H1 (cell line): ENCODE measurements around the gene DOCK1. TPM values are rescaled to one million over a fixed set of nuclear protein-coding genes. Genes with fewer than 3 reads are reported as not detected.

Experiments used
- CTCF ChIA-PET: fragments of 300-600 bp; sonication (Branson Sonifier 250); formaldehyde crosslinking; loops from one replicate; lab custom pipeline; 2021; ENCODE audit not compliant: partially characterized antibody; lab: Charles Lee
- POLR2A ChIA-PET: fragments of 300-600 bp; sonication (Branson Sonifier 250); formaldehyde crosslinking; loops from one replicate; lab custom pipeline; 2021; ENCODE audit warnings: inconsistent platforms; ENCODE audit not compliant: partially characterized antibody; lab: Charles Lee
- DNase-seq, 2 experiments: peaks; one replicate each; pipeline versions ENCODE4 v3.0.0 to v3.0.0-alpha.2; 2010 to 2022; ENCODE audit warnings: low spot score in 2 of 2, low read depth in 1 of 2, mixed read lengths in 1 of 2
- FAIRE-seq: peaks from 2 replicates; lab custom pipeline; 2011; peaks lifted over from hg19 to GRCh38; lab: Jason Lieb, UNC
- H2AFZ ChIP-seq: 2 replicates; pipeline ENCODE4 v1.8.1; 2012; ENCODE audit warnings: low read length, inconsistent platforms
- H2AK5ac ChIP-seq: 2 replicates; pipeline ENCODE4 v1.6.1; 2013; ENCODE audit warnings: low read depth, low read length
- H2BK120ac ChIP-seq: replicated peaks from 2 replicates; pipeline ENCODE3; 2013; ENCODE audit warnings: low read depth, low read length, inconsistent platforms
- H2BK12ac ChIP-seq: 2 replicates; pipeline ENCODE4 v1.6.1; 2013; ENCODE audit warnings: low read depth, low read length
- H2BK15ac ChIP-seq: 2 replicates; pipeline ENCODE4 v1.6.1; 2013; ENCODE audit warnings: low read length
- H2BK20ac ChIP-seq: 2 replicates; pipeline ENCODE4 v1.6.1; 2013; ENCODE audit warnings: low read length
- H2BK5ac ChIP-seq: 2 replicates; pipeline ENCODE4 v1.6.1; 2013; ENCODE audit warnings: low read depth, low read length
- H3K14ac ChIP-seq: 2 replicates; pipeline ENCODE4 v1.6.1; 2013; ENCODE audit warnings: inconsistent platforms; ENCODE audit not compliant: insufficient read length
- H3K18ac ChIP-seq: 2 replicates; pipeline ENCODE4 v1.6.1; 2013; ENCODE audit warnings: low read length; ENCODE audit errors: extremely low read depth
- H3K23ac ChIP-seq: 2 replicates; pipeline ENCODE4 v1.6.1; 2013; ENCODE audit warnings: inconsistent platforms; ENCODE audit not compliant: insufficient read length
- H3K23me2 ChIP-seq: 2 replicates; pipeline ENCODE4 v1.6.1; 2013; ENCODE audit warnings: low read depth, low read length
- H3K27ac ChIP-seq: 2 replicates; pipeline ENCODE4 v1.6.1; 2011; ENCODE audit warnings: low read depth, low read length, inconsistent platforms
- H3K27me3 ChIP-seq, 4 experiments: replicated peaks in 1 of 4; 1 replicate in 1 of 4; 2 replicates in 3 of 4; pipeline versions ENCODE4 v1.6.1 to v1.8.1; 2011 to 2013; ENCODE audit warnings: low read length in 3 of 4, mild to moderate bottlenecking in 3 of 4, inconsistent platforms in 2 of 4, mixed read lengths in 2 of 4, moderate library complexity in 1 of 4; ENCODE audit not compliant: control insufficient read depth in 3 of 4, insufficient read depth in 3 of 4; ENCODE audit errors: extremely low read depth in 1 of 4
- H3K36me3 ChIP-seq, 4 experiments: 2 replicates each; pipeline versions ENCODE4 v1.6.1 to v1.8.1; 2011 to 2013; ENCODE audit warnings: mild to moderate bottlenecking in 4 of 4, low read length in 3 of 4, moderate library complexity in 2 of 4, control low read depth in 1 of 4, inconsistent platforms in 1 of 4; ENCODE audit not compliant: insufficient read depth in 4 of 4, control insufficient read depth in 2 of 4
- H3K4ac ChIP-seq: replicated peaks from 2 replicates; pipeline ENCODE3; 2013; ENCODE audit warnings: low read length, low read depth, mixed read lengths, inconsistent platforms; ENCODE audit not compliant: insufficient read length
- H3K4me1 ChIP-seq, 4 experiments: replicated peaks in 1 of 4; 1 replicate in 1 of 4; 2 replicates in 3 of 4; pipeline versions ENCODE4 v1.6.1 to v1.8.1; 2011 to 2013; ENCODE audit warnings: low read length in 3 of 4, inconsistent platforms in 2 of 4, mixed read lengths in 1 of 4; ENCODE audit not compliant: insufficient read depth in 4 of 4, control insufficient read depth in 3 of 4
- H3K4me2 ChIP-seq, 2 experiments: 2 replicates each; pipeline versions ENCODE4 v1.6.1 to v1.8.1; 2011 to 2013; ENCODE audit warnings: low read depth in 2 of 2, low read length in 2 of 2, control low read depth in 1 of 2, inconsistent platforms in 1 of 2, mild to moderate bottlenecking in 1 of 2; ENCODE audit not compliant: insufficient read depth in 1 of 2
- H3K4me3 ChIP-seq, 4 experiments: fragments of 200-600, 300-600 bp in 1 of 4; sonication (generic), shearing (Covaris generic), sonication (Bioruptor Twin) in 1 of 4; 2 replicates each; pipeline versions ENCODE4 v1.5.1 to v1.8.1; 2011 to 2016; ENCODE audit warnings: low read length in 4 of 4, low read depth in 3 of 4, control low read depth in 2 of 4, inconsistent platforms in 2 of 4, mild to moderate bottlenecking in 2 of 4, mixed read lengths in 1 of 4, moderate library complexity in 1 of 4; ENCODE audit not compliant: insufficient read depth in 2 of 4; ENCODE audit errors: extremely low read depth in 1 of 4
- H3K56ac ChIP-seq: replicated peaks from 2 replicates; pipeline ENCODE3; 2013; ENCODE audit warnings: low read depth, mild to moderate bottlenecking, mixed read lengths, low read length, inconsistent platforms; ENCODE audit not compliant: insufficient read length
- H3K79me1 ChIP-seq: 2 replicates; pipeline ENCODE4 v1.6.1; 2013; ENCODE audit warnings: low read depth, low read length, control low read depth
- H3K79me2 ChIP-seq, 2 experiments: 2 replicates each; pipeline versions ENCODE4 v1.6.1 to v1.8.1; 2012 to 2013; ENCODE audit warnings: low read length in 2 of 2, mild to moderate bottlenecking in 2 of 2, inconsistent platforms in 1 of 2; ENCODE audit not compliant: insufficient read depth in 2 of 2, control insufficient read depth in 1 of 2
- H3K9ac ChIP-seq, 4 experiments: replicated peaks in 1 of 4; 1 replicate in 1 of 4; 2 replicates in 3 of 4; pipeline versions ENCODE4 v1.6.1 to v1.8.1; 2011 to 2013; ENCODE audit warnings: low read depth in 3 of 4, low read length in 3 of 4, control low read depth in 2 of 4, mild to moderate bottlenecking in 2 of 4, moderate library complexity in 2 of 4, inconsistent platforms in 1 of 4; ENCODE audit errors: extremely low read depth in 1 of 4
- H3K9me3 ChIP-seq, 2 experiments: 2 replicates each; pipeline versions ENCODE4 v1.6.1 to v1.8.1; 2012 to 2013; ENCODE audit warnings: mild to moderate bottlenecking in 2 of 2, moderate library complexity in 2 of 2, control low read depth in 1 of 2, inconsistent platforms in 1 of 2, low read depth in 1 of 2, low read length in 1 of 2, mixed read lengths in 1 of 2; ENCODE audit not compliant: insufficient read depth in 2 of 2
- H4K20me1 ChIP-seq, 2 experiments: replicated peaks in 1 of 2; 2 replicates each; pipeline versions ENCODE3 to v1.8.1; 2011 to 2013; ENCODE audit warnings: inconsistent platforms in 2 of 2, low read length in 2 of 2, mild to moderate bottlenecking in 1 of 2; ENCODE audit not compliant: insufficient read depth in 2 of 2, control insufficient read depth in 1 of 2
- H4K5ac ChIP-seq: 2 replicates; pipeline ENCODE4 v1.6.1; 2013; ENCODE audit warnings: low read length, low read depth, mixed read lengths, inconsistent platforms; ENCODE audit not compliant: insufficient read length
- H4K8ac ChIP-seq: 2 replicates; pipeline ENCODE4 v1.8.0; 2013; ENCODE audit warnings: mild to moderate bottlenecking, moderate library complexity, low read length, inconsistent platforms; ENCODE audit not compliant: insufficient read depth; ENCODE audit errors: extremely low read depth
- H4K91ac ChIP-seq: replicated peaks from 2 replicates; pipeline ENCODE3; 2013; ENCODE audit warnings: low read length, mixed read lengths, inconsistent platforms; ENCODE audit not compliant: insufficient read length
- SP1 ChIP-seq: IDR thresholded peaks from 2 replicates; pipeline ENCODE4 v1.6.1; 2011; ENCODE audit warnings: low read depth, low read length
- WGBS, 2 experiments: shearing (Covaris generic) in 1 of 2; methylation state at CpG; one replicate each; pipeline versions ENCODE4 v1.1.6 to v1.1.7; 2013 to 2015; ENCODE audit warnings: low lambda C conversion rate in 2 of 2, mixed read lengths in 2 of 2, inconsistent platforms in 1 of 2, low coverage in 1 of 2, missing lambda C conversion rate in 1 of 2; ENCODE audit not compliant: insufficient replicate concordance in 2 of 2, insufficient coverage in 1 of 2, insufficient read length in 1 of 2; ENCODE audit errors: extremely low coverage in 1 of 2, missing lambda C conversion rate in 1 of 2; 5-methylcytosine and 5-hydroxymethylcytosine counted together
- polyA plus RNA-seq, 7 experiments: library from polyadenylated mRNA; depleted of rRNA in 3 of 7; stranded (reverse) in 5 of 7; unstranded in 2 of 7; fragments of >200 nt in 5 of 7; fragments of 200-250 nt in 2 of 7; gene quantifications; 1 replicate in 5 of 7; 2 replicates in 1 of 7; 4 replicates in 1 of 7; pipeline versions ENCODE4 v1.2.1 to v1.2.3, GENCODE V29; 2011 to 2013; ENCODE audit warnings: missing spikeins in 2 of 7, mixed read lengths in 2 of 7
- total RNA-seq: library from RNA; stranded (reverse); fragmentation: NEBNext Ultra II Directional; extraction: Animal tissue kit (Norgen Biotek cat#: 25700); gene quantifications from 2 replicates; pipeline ENCODE4 v1.2.1, GENCODE V29; 2021

DOCK1 gene
- total and polyA plus RNA-seq, 2 of the 8 experiments (the other 6 are each of a cell fraction or from before 2014, with no cell fraction given) = 11.6 to 53.0 TPM

- Histone ChIP-seq H2BK15ac (no peak overlapping the region), H3K14ac (no peak overlapping the region), H3K18ac (no peak overlapping the region), H3K4ac (no peak overlapping the region), H4K20me1 (peaks cover 0 to 2% of the 10 kb centered on the region in 2 experiments), H3K79me1 (no peaks in the 10 kb centered on the region), H3K23ac (no peak overlapping the region), H2BK12ac (no peak overlapping the region), H3K36me3 (no peaks in the 10 kb centered on the region), H3K4me1 (peaks cover 0 to 2% (median 1%) of the 10 kb centered on the region in 4 experiments; a peak in 4 of 7 replicates), H2AK5ac (no peak overlapping the region), H3K4me2 (no peak overlapping the region), H2BK120ac (no peak overlapping the region), H4K5ac (no peak overlapping the region), H3K4me3 (no peak overlapping the region), H2BK20ac (no peak overlapping the region), H3K79me2 (no peaks in the 10 kb centered on the region)
- FAIRE-seq = no peak
- 69% methylated on average over 3 of the region's 3 CpGs; no CpG with 5 or more reads in 1 of the 2 experiments for WGBS, 2 experiments
- POLR2A ChIA-PET = no interaction called here
- CTCF ChIA-PET = no interaction called here
- no peak for TF ChIP-seq SP1
- TF ChIP-seq, all 59 proteins: peak for 0
- no peak overlapping the region for H2BK5ac ChIP-seq
- no peak overlapping the region for H3K56ac ChIP-seq
- H3K23me2 ChIP-seq = no peaks in the 10 kb centered on the region
- no peak for DNase-seq
- no peak overlapping the region for H3K9ac ChIP-seq
- H3K9me3 ChIP-seq = no peaks in the 10 kb centered on the region
- no peak overlapping the region for H4K91ac ChIP-seq
- no peak overlapping the region for H2AFZ ChIP-seq
- H3K27ac ChIP-seq = no peak overlapping the region
- no peaks in the 10 kb centered on the region for H3K27me3 ChIP-seq
- no peak overlapping the region for H4K8ac ChIP-seq
These were observed 405.7 kb downstream of the DOCK1 start for GRCh38 chr10:127310923-127311322.
